ENCODE data around the gene CNTN4.

CNTN4 gene

GRCh38 chr3:2950159-2950558 is 851.5 kb downstream of the CNTN4 start:
- no peaks in the 10 kb centered on the region for H4K20me1 ChIP-seq (ENCODE audit: insufficient read depth, low read length)
- H3K79me2 ChIP-seq (ENCODE audit: insufficient read depth, low read length) = no peaks in the 10 kb centered on the region
- no peak overlapping the region for H2AFZ ChIP-seq (ENCODE audit: low read length)
- no peaks in the 10 kb centered on the region for H3K27me3 ChIP-seq (ENCODE audit: insufficient read depth, low read length)
- H3K27ac ChIP-seq (ENCODE audit: low read depth, low read length, poor library complexity, severe bottlenecking) = no peak overlapping the region
- no peaks in the 10 kb centered on the region for H3K4me1 ChIP-seq (ENCODE audit: insufficient read depth, low read length, severe bottlenecking)
- no peak overlapping the region for H3K4me2 ChIP-seq (ENCODE audit: low read length)
- no peak for TF ChIP-seq CTCF (IDR thresholded peaks at IDR 0.05; ENCODE audit: low read length)
- no peak for TF ChIP-seq EZH2 (IDR thresholded peaks at IDR 0.05; ENCODE audit: borderline replicate concordance, low read length)
- H3F3A ChIP-seq (ENCODE audit: insufficient read depth, low read length) = no peaks in the 10 kb centered on the region
- H3K4me3 ChIP-seq (ENCODE audit: low read depth, low read length, poor library complexity, severe bottlenecking) = no peak overlapping the region
- H3K9me3 ChIP-seq (ENCODE audit: low read length) = no peaks in the 10 kb centered on the region
- no peaks in the 10 kb centered on the region for H3K36me3 ChIP-seq (ENCODE audit: insufficient read depth, low read length)
- H3K9me2 ChIP-seq (ENCODE audit: low read depth, low read length) = no peaks in the 10 kb centered on the region
- no peak overlapping the region for H3K9ac ChIP-seq (ENCODE audit: low read length)

- Histone ChIP-seq H3K4me3 (ENCODE audit: low read depth, low read length, poor library complexity, severe bottlenecking) (no peak overlapping the region), H3K9ac (ENCODE audit: low read length) (no peak overlapping the region), H3K36me3 (ENCODE audit: insufficient read depth, low read length) (no peaks in the 10 kb centered on the region), H4K20me1 (ENCODE audit: insufficient read depth, low read length) (no peaks in the 10 kb centered on the region), H2AFZ (ENCODE audit: low read length) (no peak overlapping the region), H3K9me2 (ENCODE audit: low read depth, low read length) (no peaks in the 10 kb centered on the region), H3K9me3 (ENCODE audit: low read length) (no peaks in the 10 kb centered on the region), H3K4me1 (ENCODE audit: insufficient read depth, low read length, severe bottlenecking) (no peaks in the 10 kb centered on the region), H3K4me2 (ENCODE audit: low read length) (no peak overlapping the region), H3K79me2 (ENCODE audit: insufficient read depth, low read length) (no peaks in the 10 kb centered on the region), H3F3A (ENCODE audit: insufficient read depth, low read length) (no peaks in the 10 kb centered on the region), H3K27me3 (ENCODE audit: insufficient read depth, low read length) (no peaks in the 10 kb centered on the region; the same call in 1 of the 2 replicates), H3K27ac (ENCODE audit: low read depth, low read length, poor library complexity, severe bottlenecking) (no peak overlapping the region)
- TF ChIP-seq CTCF (IDR thresholded peaks at IDR 0.05; ENCODE audit: low read length) (no peak), EZH2 (IDR thresholded peaks at IDR 0.05; ENCODE audit: borderline replicate concordance, low read length) (no peak)
Measured at GRCh38 chr3:2957115-2957514, 858.4 kb downstream of the CNTN4 start.

- Histone ChIP-seq H3K9me3 (ENCODE audit: low read length) (no peaks in the 10 kb centered on the region), H3F3A (ENCODE audit: insufficient read depth, low read length) (no peaks in the 10 kb centered on the region), H3K9me2 (ENCODE audit: low read depth, low read length) (no peaks in the 10 kb centered on the region), H3K27me3 (ENCODE audit: insufficient read depth, low read length) (no peaks in the 10 kb centered on the region; the same call in 1 of the 2 replicates), H4K20me1 (ENCODE audit: insufficient read depth, low read length) (no peaks in the 10 kb centered on the region), H3K4me3 (ENCODE audit: low read depth, low read length, poor library complexity, severe bottlenecking) (no peak overlapping the region), H3K4me1 (ENCODE audit: insufficient read depth, low read length, severe bottlenecking) (no peaks in the 10 kb centered on the region), H2AFZ (ENCODE audit: low read length) (no peak overlapping the region), H3K9ac (ENCODE audit: low read length) (no peak overlapping the region), H3K27ac (ENCODE audit: low read depth, low read length, poor library complexity, severe bottlenecking) (no peak overlapping the region), H3K79me2 (ENCODE audit: insufficient read depth, low read length) (no peaks in the 10 kb centered on the region), H3K36me3 (ENCODE audit: insufficient read depth, low read length) (no peaks in the 10 kb centered on the region), H3K4me2 (ENCODE audit: low read length) (no peak overlapping the region)
- no peak for TF ChIP-seq CTCF (IDR thresholded peaks at IDR 0.05; ENCODE audit: low read length)
- no peak for TF ChIP-seq EZH2 (IDR thresholded peaks at IDR 0.05; ENCODE audit: borderline replicate concordance, low read length)
Measured at GRCh38 chr3:2958551-2958950, 859.9 kb downstream of the CNTN4 start.
